Neural cell (in vitro differentiated cells): ENCODE results near the gene CAMSAP2. TPM values are rescaled to one million over a fixed set of nuclear protein-coding genes. Genes with fewer than 3 reads are reported as not detected.
A peak's percentile ranks its signal among the peaks of the same experiment; 100 is the strongest.

Experiments
- H2AFZ ChIP-seq: fragments of 200-600, 300-800 bp; sonication (generic), shearing (Covaris generic); 2 replicates; pipeline ENCODE4 v1.6.0; 2014; ENCODE audit warnings: low read depth, mild to moderate bottlenecking, antibody characterized with exemption, low read length, moderate library complexity
- H3F3A ChIP-seq: fragments of 200-600 bp; shearing (Covaris generic); 2 replicates; pipeline ENCODE4 v1.6.1; 2016; ENCODE audit warnings: mild to moderate bottlenecking, moderate library complexity, mixed read lengths, antibody characterized with exemption, low read length; ENCODE audit not compliant: insufficient read depth, poor library complexity, severe bottlenecking
- H3K27ac ChIP-seq: fragments of 200-600, 300-800 bp; sonication (generic), shearing (Covaris generic); 2 replicates; pipeline ENCODE4 v1.5.1; 2014; ENCODE audit warnings: mild to moderate bottlenecking, low read length, moderate library complexity
- H3K27me3 ChIP-seq: fragments of 300-800, 200-600 bp; sonication (generic), shearing (Covaris generic); 2 replicates; pipeline ENCODE4 v1.6.0; 2014; ENCODE audit warnings: mild to moderate bottlenecking, low read depth, low read length, moderate library complexity; ENCODE audit not compliant: insufficient read depth
- H3K36me3 ChIP-seq: fragments of 300-800, 200-600 bp; sonication (generic), shearing (Covaris generic); 2 replicates; pipeline ENCODE4 v1.5.1; 2014; ENCODE audit warnings: mild to moderate bottlenecking, antibody characterized with exemption, low read length, moderate library complexity; ENCODE audit not compliant: insufficient read depth
- H3K4me2 ChIP-seq: fragments of 300-800, 200-600 bp; sonication (generic), shearing (Covaris generic); 2 replicates; pipeline ENCODE4 v1.6.0; 2014; ENCODE audit warnings: mild to moderate bottlenecking, low read length
- H3K4me3 ChIP-seq: fragments of 300-800, 200-600 bp; sonication (generic), shearing (Covaris generic); 2 replicates; pipeline ENCODE4 v1.5.1; 2014; ENCODE audit warnings: mild to moderate bottlenecking, low read length, moderate library complexity
- H3K79me2 ChIP-seq: fragments of 200-600 bp; shearing (Covaris generic); replicated peaks from 2 replicates; pipeline ENCODE4 v1.6.0; 2014; ENCODE audit warnings: mild to moderate bottlenecking, low read length, moderate library complexity; ENCODE audit not compliant: insufficient read depth
- H3K9ac ChIP-seq: fragments of 300-800, 200-600 bp; sonication (generic), shearing (Covaris generic); 2 replicates; pipeline ENCODE4 v1.6.1; 2016; ENCODE audit warnings: mild to moderate bottlenecking, low read length, mixed read lengths
- H3K9me2 ChIP-seq: fragments of 200-600 bp; shearing (Covaris generic); 2 replicates; pipeline ENCODE4 v1.6.1; 2016; ENCODE audit warnings: mild to moderate bottlenecking, low read length, mixed read lengths; ENCODE audit not compliant: insufficient read depth
- H3K9me3 ChIP-seq: fragments of 200-600, 300-800 bp; sonication (generic), shearing (Covaris generic); 2 replicates; pipeline ENCODE4 v1.6.1; 2016; ENCODE audit warnings: mild to moderate bottlenecking, mixed run types, low read length, moderate library complexity, mixed read lengths
- H4K20me1 ChIP-seq: fragments of 200-600 bp; shearing (Covaris generic); 2 replicates; pipeline ENCODE4 v1.6.1; 2016; ENCODE audit warnings: mild to moderate bottlenecking, mixed run types; ENCODE audit not compliant: insufficient read depth
- CTCF ChIP-seq: fragments of 450-650 bp; IDR thresholded peaks from 2 replicates; pipeline ENCODE4 v1.5.1; 2014; ENCODE audit warnings: antibody characterized with exemption, mild to moderate bottlenecking, moderate library complexity; ENCODE audit not compliant: poor library complexity, severe bottlenecking
- EZH2 ChIP-seq: fragments of 200-600, 300-800 bp; shearing (Covaris generic), sonication (generic); IDR thresholded peaks from 2 replicates; pipeline ENCODE4 v1.6.1; 2014; ENCODE audit warnings: antibody characterized with exemption, low read length, borderline replicate concordance, mild to moderate bottlenecking; ENCODE audit not compliant: insufficient read depth, poor library complexity, severe bottlenecking
- MXI1 ChIP-seq: fragments of 450-650 bp; conservative IDR thresholded peaks from 2 replicates; pipeline ENCODE4 v1.6.1; 2014; ENCODE audit warnings: antibody characterized with exemption, mild to moderate bottlenecking; ENCODE audit not compliant: poor library complexity, severe bottlenecking
- POLR2AphosphoS5 ChIP-seq: IDR thresholded peaks from 2 replicates; pipeline ENCODE4 v1.6.1; 2012
- RAD21 ChIP-seq: fragments of 450-650 bp; conservative IDR thresholded peaks from 2 replicates; pipeline ENCODE4 v1.6.1; 2014; ENCODE audit warnings: antibody characterized with exemption, mild to moderate bottlenecking, moderate library complexity
- REST ChIP-seq: IDR thresholded peaks from 2 replicates; pipeline ENCODE4 v1.6.1; 2012; ENCODE audit warnings: borderline replicate concordance
- SMC3 ChIP-seq: fragments of 450-650 bp; conservative IDR thresholded peaks from 2 replicates; pipeline ENCODE4 v1.6.1; 2014; ENCODE audit warnings: antibody characterized with exemption, mild to moderate bottlenecking, moderate library complexity; ENCODE audit not compliant: poor library complexity
- TAF1 ChIP-seq: IDR thresholded peaks from 2 replicates; pipeline ENCODE4 v1.6.1; 2012; ENCODE audit warnings: low read depth
- polyA plus RNA-seq: library from polyadenylated mRNA; depleted of rRNA; stranded (reverse); fragments of >200 nt; gene quantifications from 2 replicates; pipeline ENCODE4 v1.2.3, GENCODE V29; 2014

Gene CAMSAP2
- polyA plus RNA-seq, 1 donor from 2014 or later = 52.7 TPM

GRCh38 chr1:200890818-200891773 is 152.4 kb downstream of the CAMSAP2 start:
- Histone ChIP-seq H3K79me2 (peaks cover 38% of the 10 kb centered on the region), H2AFZ (peak overlapping the region; percentile 76), H3K9me2 (no peaks in the 10 kb centered on the region), H3K9me3 (no peaks in the 10 kb centered on the region), H4K20me1 (no peaks in the 10 kb centered on the region), H3K27ac (no peak overlapping the region), H3K4me2 (peak overlapping the region; percentile 73), H3K4me3 (peak overlapping the region; percentile 90), H3K9ac (peak overlapping the region; percentile 72), H3K36me3 (no peaks in the 10 kb centered on the region), H3F3A (no peaks in the 10 kb centered on the region), H3K27me3 (no peaks in the 10 kb centered on the region)
- peak; percentile 69 for TF ChIP-seq CTCF
- peak; percentile 51 for TF ChIP-seq SMC3
- peak; percentile 33 for TF ChIP-seq POLR2AphosphoS5
- TF ChIP-seq EZH2 = no peak
- TF ChIP-seq MXI1 = peak; percentile 48
- peak; percentile 38 for TF ChIP-seq RAD21

GRCh38 chr1:200891774-200892157 is 153.1 kb downstream of the CAMSAP2 start:
- H3K4me3 ChIP-seq = peak overlapping the region; percentile 90
- no peaks in the 10 kb centered on the region for H3K36me3 ChIP-seq
- no peaks in the 10 kb centered on the region for H3K9me2 ChIP-seq
- no peaks in the 10 kb centered on the region for H3K9me3 ChIP-seq
- no peaks in the 10 kb centered on the region for H3F3A ChIP-seq
- H3K4me2 ChIP-seq = peak overlapping the region; percentile 73
- peak overlapping the region; percentile 72 for H3K9ac ChIP-seq
- no peaks in the 10 kb centered on the region for H4K20me1 ChIP-seq
- no peak overlapping the region for H3K27ac ChIP-seq
- no peak for TF ChIP-seq TAF1
- no peak for TF ChIP-seq EZH2
- TF ChIP-seq MXI1 = no peak
- no peak for TF ChIP-seq CTCF
- TF ChIP-seq SMC3 = no peak
- TF ChIP-seq RAD21 = no peak
- TF ChIP-seq REST = no peak
- peak overlapping the region; percentile 76 for H2AFZ ChIP-seq
- H3K79me2 ChIP-seq = peaks cover 38% of the 10 kb centered on the region
- no peaks in the 10 kb centered on the region for H3K27me3 ChIP-seq
